Activated CD8-positive, alpha-beta memory T cell treated with anti-CD3 and anti-CD28 coated beads for 24 hours (primary cell): ENCODE results near the gene GALNTL6.

Source experiments
- DNase-seq: peaks from one replicate; pipeline ENCODE4 v3.0.0-alpha.2; 2020

GALNTL6 gene

DNA sequence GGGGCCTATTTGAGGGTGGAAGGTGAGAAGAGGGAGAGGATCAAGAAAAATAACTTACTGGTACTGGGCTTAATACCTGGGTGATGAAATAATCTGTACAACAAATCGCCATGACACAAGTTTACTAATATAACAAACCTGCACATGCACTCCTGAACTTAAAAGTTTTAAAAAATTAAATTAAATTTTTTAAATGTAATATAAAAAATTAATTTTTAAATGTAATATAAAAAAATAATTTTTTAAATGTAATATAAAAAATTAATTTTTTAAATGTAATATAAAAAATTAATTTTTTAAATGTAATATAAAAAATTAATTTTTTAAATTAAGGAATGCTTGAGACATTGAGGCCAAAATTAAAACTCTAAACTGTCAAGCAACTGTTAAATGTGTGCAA lies 1231.1 kb downstream of the GALNTL6 start:
- no peak for DNase-seq

DNA sequence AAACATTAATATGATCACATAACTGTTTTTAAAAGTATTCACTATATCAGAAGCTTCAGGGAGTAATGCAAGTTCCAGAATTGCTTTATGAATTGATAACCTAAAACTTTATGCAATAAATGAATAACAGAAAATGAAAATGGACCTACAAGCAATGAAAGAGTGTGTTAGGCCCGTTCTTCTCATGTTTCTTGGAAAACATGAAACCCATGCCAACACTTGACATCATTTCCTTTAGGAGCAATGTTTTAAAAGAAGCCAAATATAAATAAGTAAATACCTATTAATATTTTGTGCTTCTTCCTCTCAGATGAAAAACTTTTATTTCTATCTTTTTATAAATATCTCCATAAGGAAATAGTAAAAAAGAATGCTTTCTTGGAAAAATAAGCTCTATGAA lies 1232.4 kb downstream of the GALNTL6 start:
- no peak for DNase-seq

DNA sequence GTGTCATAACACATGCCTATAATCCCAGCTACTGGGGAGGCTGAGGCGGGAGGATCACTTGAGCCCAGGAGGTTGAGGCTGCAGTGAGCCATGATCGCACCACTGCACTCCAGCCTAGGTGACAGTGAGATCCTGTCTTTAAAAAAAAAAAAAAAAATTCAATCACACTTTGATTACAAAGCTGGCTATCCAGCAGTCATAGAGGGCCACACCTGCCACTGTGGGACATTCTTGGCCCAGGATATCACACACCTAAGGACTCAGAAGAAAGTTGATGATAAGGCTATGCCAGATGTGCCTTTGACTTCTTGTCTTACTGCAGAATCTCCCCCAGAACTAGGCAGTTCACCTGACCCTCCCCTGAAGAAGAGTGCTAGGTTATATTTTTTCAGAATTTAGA lies 1232.9 kb downstream of the GALNTL6 start:
- DNase-seq, result no peak

DNA sequence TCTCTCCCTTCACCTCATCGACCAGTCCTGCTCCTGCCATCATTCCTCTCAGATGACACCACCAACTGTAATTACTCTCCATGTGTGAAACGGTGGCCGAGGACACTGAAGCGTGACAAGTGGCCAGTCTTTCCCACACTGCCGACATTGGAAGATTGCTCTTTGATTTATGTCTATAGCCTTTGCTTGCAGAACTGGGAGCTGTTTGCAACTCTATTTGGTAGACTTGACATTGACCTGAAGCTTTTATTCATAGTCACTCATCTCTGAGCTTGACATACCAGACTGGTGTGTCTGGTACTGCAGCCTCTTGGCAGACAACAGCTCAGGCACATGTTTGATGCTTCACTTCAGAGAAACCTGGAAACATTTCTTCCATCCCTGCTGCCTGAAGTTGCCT lies 1233.6 kb downstream of the GALNTL6 start:
- DNase-seq, result no peak

GRCh38 chr4:173051232-173051631 lies 1238.0 kb downstream of the GALNTL6 start:
- DNase-seq, result no peak

GRCh38 chr4:173051716-173052115 lies 1238.5 kb downstream of the GALNTL6 start:
- DNase-seq, result no peak

DNA sequence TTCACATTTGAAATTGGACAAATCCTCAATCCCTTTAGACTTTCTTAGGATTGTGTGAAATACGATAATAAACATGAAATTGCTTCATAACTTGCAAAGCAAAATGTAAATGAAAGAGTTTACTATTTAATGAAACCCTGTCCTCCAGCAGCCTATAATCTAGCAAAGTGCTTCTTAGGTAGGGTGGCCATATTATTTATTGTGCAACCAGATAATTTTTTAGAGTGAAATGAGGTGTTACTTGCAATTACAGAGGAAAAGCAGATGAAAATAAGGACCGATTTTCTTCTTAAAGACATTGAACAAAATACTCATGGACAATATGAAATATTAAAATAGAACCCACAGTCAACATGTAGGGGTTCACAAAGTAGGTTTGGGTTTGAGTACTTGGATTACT lies 1239.2 kb downstream of the GALNTL6 start:
- DNase-seq, result no peak

GRCh38 chr4:173056271-173056670 lies 1243.1 kb downstream of the GALNTL6 start:
- no peak for DNase-seq

DNA sequence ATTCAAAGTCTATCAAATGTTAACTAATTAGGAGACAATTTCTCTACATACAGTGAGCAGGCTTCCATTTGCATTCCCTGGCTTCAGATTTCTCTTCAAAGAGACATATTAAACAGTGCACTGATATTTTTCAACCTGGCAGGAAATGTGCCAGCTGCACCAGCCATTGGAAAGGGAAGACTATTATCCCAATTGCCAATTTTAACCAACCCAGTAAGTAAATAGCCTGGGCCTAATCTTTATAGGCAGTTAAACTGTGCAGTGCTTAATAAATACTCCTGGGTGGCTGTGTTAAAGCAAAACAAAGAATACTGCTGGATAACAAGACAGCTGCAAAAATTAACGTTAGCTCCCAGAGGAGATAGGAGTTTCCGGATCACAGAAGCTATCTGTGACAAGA lies 1243.5 kb downstream of the GALNTL6 start:
- DNase-seq, result no peak

DNA sequence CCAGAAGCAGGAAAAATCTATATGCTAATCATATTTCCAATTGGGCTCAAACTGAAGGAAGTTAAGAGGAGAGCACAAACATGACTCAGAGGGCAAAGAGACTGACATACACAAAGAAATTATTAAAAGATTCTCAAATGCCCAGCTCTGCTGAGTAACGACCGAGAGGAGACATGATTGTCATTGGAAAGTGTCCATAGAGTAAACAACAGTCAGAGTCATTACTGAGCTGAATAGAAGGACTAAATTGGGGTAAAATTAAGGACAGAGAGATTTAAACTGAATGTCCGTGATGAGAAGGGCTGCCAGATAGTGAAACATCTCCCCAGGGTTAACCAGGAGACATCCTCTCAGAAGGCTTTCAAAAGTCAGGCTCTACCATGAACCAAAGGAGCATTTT lies 1244.2 kb downstream of the GALNTL6 start:
- no peak for DNase-seq

DNA sequence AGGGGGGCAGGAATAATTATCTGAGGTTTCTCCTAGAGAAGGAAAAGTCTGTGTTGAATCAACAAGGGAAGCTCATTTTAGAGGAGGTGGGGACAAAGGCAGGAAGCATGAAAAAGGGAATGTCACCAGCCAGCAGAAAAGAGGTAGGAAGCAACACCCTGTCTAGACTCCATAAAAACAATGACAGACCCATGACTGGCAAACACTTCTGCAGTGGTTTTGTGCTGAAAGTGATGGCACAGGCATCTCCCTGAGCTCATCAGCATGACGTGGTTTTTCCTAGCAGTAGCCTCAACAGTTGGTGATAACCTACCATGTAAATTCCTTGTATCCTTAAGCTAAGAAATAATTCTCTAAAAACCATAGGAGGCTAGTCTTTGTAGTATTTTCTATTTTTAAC lies 1244.7 kb downstream of the GALNTL6 start:
- no peak for DNase-seq

DNA sequence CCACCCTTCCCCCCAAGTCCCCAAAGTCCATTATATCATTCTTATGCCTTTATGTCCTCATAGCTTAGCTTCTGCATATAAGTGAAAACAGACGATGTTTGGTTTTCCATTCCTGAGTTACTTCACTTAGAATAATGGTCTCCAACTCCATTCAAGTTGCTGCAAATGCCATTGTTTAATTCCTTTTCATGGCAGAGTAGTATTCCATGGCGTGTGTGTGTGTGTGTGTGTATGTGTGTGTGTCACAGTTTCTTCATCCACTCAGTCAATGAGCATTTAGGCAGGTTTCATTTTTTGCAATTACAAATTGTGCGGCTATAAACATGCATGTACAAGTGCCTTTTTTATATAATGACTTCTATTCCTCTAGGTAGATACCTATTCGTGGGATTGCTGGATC lies 1248.0 kb downstream of the GALNTL6 start:
- DNase-seq, result no peak

GRCh38 chr4:173073939-173074500 lies 1260.8 kb downstream of the GALNTL6 start:
- no peak for DNase-seq

DNA sequence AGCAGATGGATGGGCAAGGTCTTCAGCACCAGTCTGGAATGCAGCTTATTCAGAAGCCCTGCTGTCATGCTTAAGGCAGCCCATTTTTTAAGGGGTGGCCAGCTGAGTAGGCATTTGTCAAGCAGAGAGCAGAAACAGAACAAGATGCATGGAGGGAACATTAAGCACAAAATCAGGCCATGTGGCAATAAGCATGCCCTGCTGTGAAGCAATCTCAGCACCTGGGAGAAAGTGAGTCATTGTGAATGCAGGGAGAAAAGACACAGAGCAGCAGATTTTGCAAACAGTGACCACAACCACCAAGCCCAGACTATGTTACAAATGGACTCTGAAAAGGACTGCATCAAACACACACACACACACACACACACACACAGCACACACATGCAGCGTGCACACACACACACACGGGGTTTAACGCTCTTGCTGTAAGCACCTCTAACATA lies 1261.3 kb downstream of the GALNTL6 start:
- no peak for DNase-seq

DNA sequence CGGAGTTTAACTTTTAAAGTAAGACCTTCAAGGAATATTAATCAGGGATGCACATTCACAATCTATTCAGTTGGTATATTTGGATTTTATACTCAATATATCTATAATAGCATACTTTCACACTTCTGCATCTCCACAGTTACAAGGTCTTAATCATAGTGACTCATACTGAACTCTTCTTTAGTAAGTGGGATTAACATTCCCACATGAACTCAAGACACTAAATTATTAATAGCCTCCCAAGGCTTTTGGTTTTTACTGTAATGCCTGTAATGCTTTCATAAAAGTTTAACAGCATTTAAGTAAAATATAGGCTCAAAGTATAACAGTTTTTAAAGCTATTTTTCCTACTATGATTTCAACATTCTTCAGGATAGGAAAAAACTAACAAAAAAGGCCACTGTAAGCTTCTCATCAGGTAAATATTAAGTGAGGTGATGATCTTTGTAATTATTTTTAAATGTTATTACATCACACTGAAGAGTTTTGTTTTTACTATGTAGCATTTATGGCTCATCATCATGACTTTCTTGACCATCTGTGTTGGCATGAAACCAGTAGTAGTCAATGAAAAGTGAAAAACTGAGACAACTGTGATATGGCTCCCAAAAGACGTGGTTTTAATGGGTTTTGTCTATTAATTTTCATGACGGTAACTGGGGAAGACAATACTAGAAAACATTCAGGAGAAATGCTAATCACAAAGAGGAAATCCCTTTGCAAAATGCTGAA lies 1263.9 kb downstream of the GALNTL6 start:
- DNase-seq, result no peak

GRCh38 chr4:173088144-173088543 lies 1274.9 kb downstream of the GALNTL6 start:
- DNase-seq, result no peak
